Occipital lobe (tissue), 2 donors: ENCODE measurements around the gene SPRY2. TPM values are rescaled to one million over a fixed set of nuclear protein-coding genes. Genes with fewer than 3 reads are reported as not detected.

Experiments
- DNase-seq: peaks from one replicate; lab custom pipeline; 2025; lab: John Stamatoyannopoulos, UW
- total RNA-seq: library from RNA; depleted of rRNA; stranded (reverse); fragments of >200 nt; gene quantifications from one replicate; pipeline ENCODE4 v1.2.3, GENCODE V29; 2014

Gene SPRY2, protein sequence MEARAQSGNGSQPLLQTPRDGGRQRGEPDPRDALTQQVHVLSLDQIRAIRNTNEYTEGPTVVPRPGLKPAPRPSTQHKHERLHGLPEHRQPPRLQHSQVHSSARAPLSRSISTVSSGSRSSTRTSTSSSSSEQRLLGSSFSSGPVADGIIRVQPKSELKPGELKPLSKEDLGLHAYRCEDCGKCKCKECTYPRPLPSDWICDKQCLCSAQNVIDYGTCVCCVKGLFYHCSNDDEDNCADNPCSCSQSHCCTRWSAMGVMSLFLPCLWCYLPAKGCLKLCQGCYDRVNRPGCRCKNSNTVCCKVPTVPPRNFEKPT
- 43.8 TPM for total RNA-seq

DNA sequence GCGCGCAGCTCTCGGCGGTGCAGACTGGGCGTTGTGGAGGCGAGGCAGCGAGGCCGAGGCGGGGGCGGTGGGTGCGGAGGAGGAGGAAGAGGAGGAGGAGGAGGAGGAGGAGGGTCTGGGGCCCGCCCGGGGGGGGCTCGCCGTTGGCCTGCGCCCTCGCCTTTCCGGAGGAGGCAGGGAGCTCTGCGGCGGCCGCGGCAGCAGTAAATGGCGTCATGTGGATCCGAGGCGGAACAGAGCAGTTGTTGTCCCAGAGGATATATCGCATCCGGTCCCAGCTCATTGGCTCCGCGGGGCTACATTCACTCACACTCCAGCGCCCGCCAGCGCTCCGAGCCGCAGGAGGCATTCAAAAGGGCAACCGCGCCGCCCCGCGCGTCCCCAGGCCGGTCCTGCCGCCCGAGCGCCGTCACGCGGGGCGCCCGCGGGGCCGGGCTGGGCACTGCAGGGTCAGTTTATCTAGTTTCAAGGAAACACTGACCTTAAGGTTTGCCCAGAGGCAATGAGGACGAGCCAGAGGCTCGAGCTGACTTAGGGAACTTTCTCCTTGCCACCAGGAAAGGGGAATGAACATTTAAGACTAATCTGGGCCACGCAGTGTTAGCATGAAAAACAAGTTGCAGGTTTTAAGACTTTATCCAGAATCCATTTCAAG, at the start of gene SPRY2:
Gene SPRY2, minus strand, starts transcription at position 26 of the 655 bp plus-strand sequence. CDS start 3,421 bp downstream, outside the sequence.
- DNase-seq: peak; percentile 89

DNA sequence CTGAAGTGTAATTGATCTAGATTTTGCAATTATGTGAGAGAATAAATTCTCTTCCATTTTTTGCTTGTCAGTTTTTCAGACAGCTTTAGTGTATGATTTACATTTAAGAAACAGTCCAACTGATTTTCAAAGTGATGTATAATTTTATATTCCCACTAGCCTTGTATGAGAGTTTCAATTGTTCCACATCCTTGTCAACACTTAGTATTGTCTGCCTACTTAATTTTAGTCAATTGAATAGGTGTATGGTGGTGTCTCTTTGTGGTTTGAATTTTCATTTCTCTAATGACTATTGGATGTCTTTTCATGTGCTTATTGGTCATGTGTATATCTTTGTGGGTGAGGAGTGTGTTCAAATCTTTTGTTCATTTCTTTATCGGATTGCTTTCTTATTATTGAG, 49.4 kb upstream of the SPRY2 start:
- DNase-seq: no peak

DNA sequence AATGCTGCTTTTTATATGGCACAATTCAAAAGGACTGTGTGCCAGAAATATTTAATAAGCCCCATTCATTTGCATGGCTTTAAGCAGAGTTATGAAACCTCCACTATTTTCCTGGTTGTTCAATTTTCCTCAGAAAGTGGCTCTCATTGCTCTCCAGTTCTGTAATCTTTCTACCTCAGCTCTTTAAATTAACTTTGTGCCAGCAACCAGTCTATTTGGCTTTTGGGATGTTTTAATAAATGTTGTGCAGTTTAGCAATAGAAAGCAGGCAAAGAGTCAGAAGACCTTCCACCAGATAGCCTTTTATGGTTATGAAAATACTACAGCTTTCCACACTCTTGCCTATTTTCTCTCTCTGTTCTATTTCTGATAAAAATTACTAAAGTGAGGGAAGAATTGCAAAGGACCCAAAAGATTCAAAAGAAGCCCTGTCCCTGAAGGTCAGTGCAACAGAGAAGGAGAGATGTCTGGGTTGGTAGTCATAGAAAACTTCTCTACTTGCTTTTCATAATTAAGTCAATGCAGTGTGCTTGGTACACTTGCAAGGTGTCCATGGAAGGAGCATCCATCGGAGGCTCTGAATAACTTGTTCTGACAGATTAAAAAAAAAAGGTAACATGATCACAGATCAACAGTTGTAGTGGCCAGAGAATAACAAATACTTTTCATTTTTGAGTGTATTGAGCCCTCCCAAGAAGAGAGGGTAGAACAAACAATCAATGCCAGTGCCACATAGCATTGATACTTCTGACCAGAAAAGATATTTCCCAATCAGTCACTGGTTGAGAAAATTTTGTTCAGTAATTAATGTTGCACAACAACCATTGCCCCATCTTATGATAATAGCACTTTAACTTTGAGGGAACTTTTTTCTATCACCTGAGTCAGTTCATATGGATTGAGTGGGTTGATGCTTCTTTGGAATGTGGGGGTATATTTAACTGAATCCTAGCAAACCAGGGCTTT, 48.4 kb upstream of the SPRY2 start:
- no peak for DNase-seq

DNA sequence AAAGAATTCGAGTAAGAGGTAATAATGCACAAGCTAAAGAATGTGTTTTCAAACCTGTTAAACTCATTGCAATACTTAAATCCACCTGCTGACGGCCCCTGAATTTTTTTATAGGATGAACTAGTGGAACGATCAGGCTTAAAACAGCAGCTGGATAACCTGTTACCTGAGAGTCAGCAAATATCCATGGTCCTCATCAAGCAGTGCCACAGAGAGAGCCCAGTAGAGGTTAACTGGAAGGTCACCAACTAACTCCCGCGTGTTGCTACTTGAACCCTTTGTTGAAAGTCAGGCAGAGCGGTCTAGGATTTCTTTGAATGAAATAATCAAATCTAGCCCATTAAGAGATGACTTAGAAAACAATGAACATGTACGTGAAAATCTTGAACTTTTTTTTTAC, 47.6 kb upstream of the SPRY2 start:
- DNase-seq: no peak

DNA sequence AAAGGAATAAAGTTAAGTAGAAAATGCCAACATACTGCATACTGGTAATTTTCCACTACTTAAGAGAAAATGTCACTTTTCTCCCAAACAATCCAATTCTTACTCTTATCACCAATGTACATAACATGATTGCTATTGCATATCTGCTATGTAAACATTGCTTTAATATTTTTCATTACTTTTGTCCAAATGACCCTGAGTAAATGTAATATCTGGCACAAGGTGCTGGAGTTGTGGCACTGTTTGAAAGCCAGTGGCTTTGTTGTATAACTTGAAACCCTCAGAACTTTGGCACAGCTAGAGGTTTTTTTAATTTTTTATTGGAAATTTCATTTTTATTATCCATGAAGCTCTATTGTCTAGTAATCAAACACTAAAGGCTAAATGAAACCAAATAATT, 45.7 kb upstream of the SPRY2 start:
- DNase-seq: no peak

DNA sequence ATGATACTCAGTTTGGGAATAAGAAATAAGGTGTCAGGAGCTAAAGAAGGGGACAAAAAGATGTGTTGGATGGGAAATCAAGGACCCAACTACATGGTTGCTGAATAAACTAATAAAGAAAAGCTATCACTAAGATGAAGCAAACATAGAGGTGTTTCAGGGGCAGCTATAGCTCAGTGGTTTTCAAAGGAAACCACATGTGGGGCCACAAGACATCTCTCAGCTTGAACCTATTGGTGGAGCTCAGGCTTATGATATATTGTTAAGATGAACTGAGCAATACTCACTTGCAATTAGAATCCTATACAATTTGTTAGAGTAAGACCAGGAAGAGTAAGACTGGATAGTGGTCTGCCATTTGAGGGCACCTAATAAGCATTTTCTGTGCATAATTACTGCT, 45.1 kb upstream of the SPRY2 start:
- DNase-seq: no peak

DNA sequence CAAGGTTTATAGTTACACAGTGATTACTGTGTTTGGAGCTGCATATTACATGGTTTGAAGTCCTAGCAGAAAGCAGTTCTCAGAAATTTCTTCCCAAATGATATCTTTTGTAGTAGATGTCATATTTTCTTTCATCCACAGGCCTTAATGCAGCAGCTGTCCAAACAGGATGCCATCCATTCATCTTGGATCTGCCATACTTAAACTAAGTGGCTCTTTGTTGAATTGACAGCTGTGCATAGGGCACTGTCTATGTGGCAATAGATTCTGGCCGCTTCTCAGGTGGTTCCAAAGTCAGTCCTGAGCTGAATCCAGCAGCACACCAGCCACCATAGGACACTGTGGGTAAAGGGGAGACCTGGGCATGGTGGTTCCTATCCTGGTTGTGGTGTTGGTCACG, 41.6 kb upstream of the SPRY2 start:
- DNase-seq: no peak

DNA sequence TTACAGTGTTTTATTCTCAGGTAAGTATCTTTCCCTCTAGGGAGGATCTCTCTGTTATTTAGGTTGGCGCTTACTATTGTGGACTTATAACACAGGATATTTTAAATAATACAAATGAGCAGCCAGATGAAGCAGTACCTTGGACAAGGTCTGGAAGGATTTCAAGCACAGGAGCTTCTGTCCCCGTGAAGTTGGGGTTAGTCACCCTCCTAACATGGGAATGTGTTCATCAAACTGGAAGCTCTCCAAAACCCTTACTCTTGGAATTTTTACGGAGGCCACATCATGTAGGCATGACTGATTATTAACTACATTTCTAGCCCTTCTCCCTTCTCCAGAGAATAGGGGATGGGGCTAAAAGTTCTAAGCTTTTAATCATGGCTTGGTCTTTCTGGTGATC, 38.3 kb upstream of the SPRY2 start:
- DNase-seq: no peak

DNA sequence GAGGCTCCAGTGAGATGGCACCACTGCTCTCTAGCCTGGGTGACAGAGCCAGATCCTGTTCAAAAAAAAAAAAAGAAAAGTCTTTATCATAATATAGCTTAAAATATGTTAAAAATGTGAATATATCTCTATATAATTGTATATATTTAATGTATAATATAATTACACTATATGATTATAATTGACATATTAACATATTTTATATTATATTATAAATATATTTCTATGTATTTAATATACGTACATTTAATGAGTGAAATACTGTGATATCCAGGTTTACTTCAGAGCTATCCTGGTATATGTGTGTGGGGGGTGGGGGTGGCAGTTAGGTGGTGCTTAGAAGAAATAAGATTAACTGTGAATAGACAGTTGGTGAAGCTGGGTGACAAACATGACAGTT, 35.6 kb upstream of the SPRY2 start:
- no peak for DNase-seq

DNA sequence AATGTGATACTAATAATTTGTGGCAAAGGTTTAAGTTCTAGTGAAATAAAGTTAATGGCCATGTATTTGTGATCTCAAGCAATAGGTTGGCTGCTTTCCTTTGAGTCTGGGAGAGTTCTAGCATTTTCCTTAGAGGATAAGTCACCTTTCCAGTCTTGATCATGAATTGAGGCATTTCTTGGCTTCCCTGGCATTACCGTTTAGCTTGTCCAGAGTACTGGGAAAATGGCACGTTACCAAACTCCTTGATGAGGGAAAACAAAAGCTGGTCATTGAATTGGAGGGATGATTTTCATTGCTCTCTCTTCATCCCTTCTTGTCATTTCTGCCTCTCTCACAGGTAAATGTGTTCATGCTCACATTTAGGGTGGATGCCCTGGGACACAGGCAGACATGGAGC, 34.0 kb upstream of the SPRY2 start:
- DNase-seq: no peak

DNA sequence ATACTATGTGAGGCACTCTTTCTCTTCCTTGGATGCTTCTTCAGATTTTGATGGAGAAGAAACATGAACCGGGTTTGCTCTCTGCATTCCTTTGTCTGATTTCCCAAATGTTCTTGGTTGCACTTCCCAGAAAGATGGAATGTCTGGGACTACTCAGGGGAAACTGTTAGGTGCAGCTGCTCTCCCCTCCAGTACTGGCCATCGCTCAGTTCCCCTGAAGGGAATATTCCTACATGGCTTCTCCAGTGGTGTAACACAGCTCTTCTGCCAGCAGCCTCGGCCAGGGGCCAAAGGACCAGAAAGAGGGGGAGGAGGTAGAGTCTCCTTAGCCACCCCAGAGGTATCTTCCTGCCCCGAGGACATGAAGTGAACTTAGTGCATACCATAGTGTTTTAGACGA, 33.5 kb upstream of the SPRY2 start:
- DNase-seq: no peak

DNA sequence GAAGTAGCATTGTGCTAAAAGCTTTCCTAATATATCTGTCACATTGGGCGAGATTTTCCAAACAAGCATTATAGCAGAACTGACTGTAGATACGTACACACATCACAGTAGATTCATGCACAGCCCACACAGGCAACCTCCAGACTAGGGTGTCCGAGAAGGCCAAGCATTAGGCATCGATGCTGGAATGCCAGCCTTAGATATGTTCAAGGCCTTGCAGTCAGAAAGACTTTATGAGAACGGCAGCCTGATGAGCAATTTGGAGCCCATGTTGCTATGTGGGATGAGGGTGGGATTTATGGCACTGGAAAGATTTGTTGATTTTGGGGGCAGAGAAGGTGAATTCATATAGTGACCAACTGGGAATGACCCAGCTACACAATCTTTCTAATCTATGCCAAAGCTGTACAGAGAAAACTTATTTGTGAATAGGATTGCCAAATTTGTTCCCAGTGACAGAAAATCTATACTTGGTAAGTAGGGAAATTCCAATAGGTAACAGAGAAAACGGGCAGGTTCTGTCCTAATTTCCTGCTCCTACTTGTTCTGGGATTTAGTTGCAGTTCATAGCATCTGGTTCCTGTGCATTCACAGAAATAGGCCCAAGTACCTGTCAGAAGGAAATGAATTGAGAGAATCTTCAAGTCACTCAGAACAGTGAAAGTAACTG, 31.0 kb upstream of the SPRY2 start:
- no peak for DNase-seq

DNA sequence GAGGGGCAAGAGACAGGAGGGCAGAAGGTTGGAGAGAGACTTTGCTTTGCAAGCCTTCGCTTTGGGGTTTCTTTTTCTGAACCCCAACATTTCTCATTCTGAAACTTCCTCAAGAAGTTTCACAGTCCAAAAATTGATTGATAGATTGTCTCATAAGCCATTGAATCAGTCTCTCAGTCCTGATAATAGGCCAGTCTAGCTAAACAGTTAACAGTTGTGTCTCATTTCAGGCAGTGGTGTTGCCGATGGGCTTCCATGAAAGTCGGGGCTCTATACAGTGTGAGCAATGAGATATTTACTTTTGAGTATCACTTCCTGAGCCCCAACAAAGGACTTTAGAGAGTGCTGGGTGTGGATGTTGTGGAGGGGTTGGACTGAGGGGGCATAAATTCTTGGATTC, 26.5 kb upstream of the SPRY2 start:
- no peak for DNase-seq

DNA sequence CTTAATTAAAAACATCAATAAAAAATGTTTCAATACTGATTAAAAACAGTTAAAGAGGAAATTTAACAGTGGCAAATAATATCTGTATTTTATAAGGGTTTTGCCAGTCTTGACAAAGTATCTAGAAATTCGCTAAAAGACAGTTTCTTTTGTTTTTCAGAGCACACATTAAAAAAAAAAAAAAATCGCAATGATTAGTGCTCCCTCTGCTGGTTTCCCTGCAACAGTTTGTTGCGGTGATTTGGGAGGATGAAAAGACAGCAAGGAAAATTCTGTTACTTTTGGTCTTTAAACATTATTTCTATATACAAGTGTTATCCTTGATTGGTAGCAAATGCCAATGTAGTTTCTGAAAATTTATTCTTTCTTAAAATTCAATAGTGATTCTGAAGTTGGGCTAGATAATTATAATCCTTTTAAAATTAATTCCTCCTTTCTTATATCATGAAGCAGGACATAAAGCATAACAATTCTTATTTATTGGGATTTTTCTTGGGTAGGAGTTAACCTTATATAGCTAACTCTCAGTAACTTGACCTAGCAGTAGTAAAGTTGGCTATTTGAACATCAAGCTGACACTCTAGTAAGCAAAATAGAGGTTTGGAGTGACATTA, 23.1 kb upstream of the SPRY2 start:
- no peak for DNase-seq

DNA sequence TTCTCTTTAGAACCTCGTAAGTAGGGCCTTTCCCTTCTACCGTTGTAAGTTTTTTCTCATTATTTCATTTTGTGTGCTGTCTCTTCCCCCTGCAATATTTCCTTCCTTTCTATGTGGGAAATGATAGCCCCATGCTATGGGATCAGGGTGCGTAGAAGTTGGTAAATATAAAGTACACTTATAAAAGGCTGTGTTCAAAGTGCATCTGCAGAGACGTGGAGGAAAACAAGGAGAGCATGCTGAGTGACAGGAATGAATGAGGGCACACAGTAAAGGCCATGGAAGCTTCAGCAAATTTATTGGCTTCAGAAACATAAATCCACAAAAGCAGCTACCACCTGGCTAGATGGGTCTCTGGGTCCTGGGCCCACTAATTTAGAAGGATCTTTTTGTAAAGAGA, 21.6 kb upstream of the SPRY2 start:
- no peak for DNase-seq

DNA sequence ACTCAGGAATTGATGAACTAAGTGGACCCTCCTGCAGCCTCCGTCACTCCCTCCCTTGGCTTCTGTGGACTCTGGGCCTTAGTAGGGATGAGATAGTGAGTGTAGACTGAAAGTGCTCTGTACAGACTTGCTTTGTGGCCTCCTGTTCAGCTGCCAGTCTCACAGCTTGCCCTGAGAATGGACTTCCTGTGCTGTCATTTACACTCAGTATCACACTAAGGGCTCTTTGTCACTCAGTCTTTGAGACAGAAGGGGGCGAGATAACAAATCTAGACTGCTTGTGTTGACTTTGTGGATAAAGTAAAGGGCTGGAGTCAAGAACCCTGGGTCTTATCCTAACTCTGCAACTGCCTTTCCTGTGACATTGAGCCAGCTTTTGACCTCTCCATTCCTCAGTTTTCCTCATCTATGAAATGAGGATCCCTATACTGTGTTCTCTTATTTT, 21.0 kb upstream of the SPRY2 start:
- DNase-seq: no peak

DNA sequence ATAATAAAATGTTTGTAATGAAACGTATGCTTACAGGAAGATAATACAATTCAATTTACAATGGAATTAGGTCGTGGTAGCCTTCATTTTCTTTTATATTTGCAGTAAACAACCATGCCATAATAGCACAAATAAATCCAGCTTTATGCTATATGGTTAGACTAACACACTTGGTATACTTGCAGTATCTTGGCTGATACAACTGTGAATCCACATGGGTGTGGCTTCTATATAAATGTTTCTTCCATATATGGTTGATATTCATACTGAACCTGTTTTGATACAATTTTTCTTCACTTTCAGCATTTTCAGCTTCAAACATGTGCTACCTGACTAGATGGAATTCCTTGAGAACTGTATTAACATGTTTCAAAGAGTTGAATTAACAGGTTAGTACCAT, 20.4 kb upstream of the SPRY2 start:
- no peak for DNase-seq

DNA sequence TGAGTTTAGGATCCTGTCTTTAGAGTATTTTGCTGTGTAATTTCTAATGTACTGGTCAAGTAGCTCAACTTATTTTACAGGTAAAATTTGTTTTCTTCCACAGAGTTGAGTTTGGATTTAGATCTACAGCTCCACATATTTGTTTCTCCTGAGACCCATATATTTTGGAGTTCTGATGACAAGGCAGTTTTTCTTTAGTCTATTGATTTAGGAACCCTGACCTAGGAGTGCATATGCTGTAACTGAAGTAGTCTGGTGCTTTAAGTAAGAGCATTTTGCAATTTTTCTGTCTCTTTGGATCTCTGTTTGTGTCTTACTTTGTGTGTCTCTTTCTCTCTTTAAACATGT, 19.5 kb upstream of the SPRY2 start:
- DNase-seq: no peak

DNA sequence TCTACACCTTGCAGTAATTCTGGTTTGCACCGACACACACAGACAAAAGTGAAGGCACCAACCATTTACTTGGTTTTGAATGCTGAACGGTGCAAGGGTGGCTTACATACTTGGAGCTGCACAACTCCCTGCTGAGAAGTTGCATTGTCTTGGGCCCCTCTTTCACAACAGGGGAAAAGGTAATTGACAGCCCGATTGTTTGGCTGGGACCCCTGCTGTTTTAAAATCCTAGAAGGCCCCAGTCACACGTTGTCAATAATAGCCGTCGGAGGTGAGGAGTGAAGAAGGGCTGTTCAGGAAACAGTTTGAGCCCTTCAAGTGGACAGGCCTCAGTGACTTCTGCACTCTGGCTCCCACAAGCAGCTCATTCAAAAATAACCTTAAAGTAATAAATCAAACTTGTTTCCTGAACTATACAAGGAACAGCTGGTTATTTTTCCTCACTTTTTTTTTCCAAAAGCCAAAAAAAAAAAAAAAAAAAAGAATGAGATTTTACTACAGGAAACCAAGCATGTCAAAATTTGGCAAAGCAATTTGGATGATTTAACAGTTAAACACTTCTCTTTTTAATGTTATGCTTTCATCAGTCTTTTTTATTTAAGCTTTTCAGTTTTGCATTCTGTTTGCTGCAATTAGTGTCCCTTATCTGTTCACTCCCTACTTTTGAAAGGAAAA, 19.0 kb upstream of the SPRY2 start:
- DNase-seq: no peak

DNA sequence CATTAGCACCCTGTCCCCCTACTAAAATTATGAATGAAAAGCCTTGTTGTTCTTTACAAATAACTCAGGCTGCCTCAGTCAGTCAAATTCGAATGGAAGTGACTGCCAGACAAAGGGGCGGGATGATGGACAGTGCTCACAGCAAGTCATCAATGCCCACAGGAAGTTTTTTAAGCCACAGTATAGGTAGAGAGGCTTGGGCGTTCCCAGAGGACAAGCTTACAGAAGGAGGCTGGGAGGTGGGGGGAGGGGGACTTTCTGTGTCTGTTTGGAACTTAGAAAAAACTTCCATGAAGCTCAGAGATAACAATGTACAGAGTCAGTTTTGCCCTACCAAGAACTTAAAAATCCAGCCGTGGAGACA, 18.5 kb upstream of the SPRY2 start:
- DNase-seq: no peak
